BLaER1 treated with 17β-estradiol and CSF1 and Interleukin-3, amounts not matched to agents 10 nM and 100 nM (cell line): Measurements from ENCODE around the gene CIRBP.

ENCODE experiments used
- H3K27ac ChIP-seq, 11 experiments: shearing (Covaris generic); formaldehyde crosslinking; 2 replicates each; pipeline ENCODE4 v1.8.1; 2022
- H3K27me3 ChIP-seq, 11 experiments: shearing (Covaris generic); formaldehyde crosslinking; 2 replicates each; pipeline ENCODE4 v1.8.1; 2022
- H3K36me3 ChIP-seq, 11 experiments: shearing (Covaris generic); formaldehyde crosslinking; 2 replicates each; pipeline ENCODE4 v1.8.1; 2022
- H3K4me1 ChIP-seq, 10 experiments: shearing (Covaris generic); formaldehyde crosslinking; 2 replicates each; pipeline ENCODE4 v1.8.1; 2022
- H3K4me2 ChIP-seq, 11 experiments: shearing (Covaris generic); formaldehyde crosslinking; 2 replicates each; pipeline ENCODE4 v1.8.1; 2022
- H3K4me3 ChIP-seq, 10 experiments: shearing (Covaris generic); formaldehyde crosslinking; 2 replicates each; pipeline ENCODE4 v1.8.1; 2022
- H3K9ac ChIP-seq, 11 experiments: shearing (Covaris generic); formaldehyde crosslinking; 2 replicates each; pipeline ENCODE4 v1.8.1; 2022
- H3K9me3 ChIP-seq, 11 experiments: shearing (Covaris generic); formaldehyde crosslinking; replicated peaks in 1 of 11; 2 replicates each; pipeline ENCODE4 v1.8.1; 2022
- H4K20me1 ChIP-seq, 11 experiments: shearing (Covaris generic); formaldehyde crosslinking; 2 replicates each; pipeline ENCODE4 v1.8.1; 2022
- Cebpa-rat ChIP-seq, 11 experiments: shearing (Covaris generic); IDR thresholded peaks; 2 replicates each; pipeline ENCODE4 v1.8.1; 2022

The CIRBP gene

GRCh38 chr19:1264801-1265614 is 4.1 kb upstream of the CIRBP start:
- Histone ChIP-seq H3K27ac (peak overlapping the region in 4 of 11 experiments; percentile 8 to 81 (median 28); a peak in 3 of 22 replicates), H3K4me3 (peak overlapping the region in 4 of 10 experiments; percentile 18 to 50 (median 35); a peak in 6 of 20 replicates), H3K9me3 (no peaks in the 10 kb centered on the region), H3K27me3 (no peaks in the 10 kb centered on the region; a peak in 2 of 22 replicates), H3K4me1 (peaks cover 75 to 89% (median 85%) of the 10 kb centered on the region in 10 experiments), H4K20me1 (peaks cover 6 to 76% (median 38%) of the 10 kb centered on the region in 11 experiments; a peak in 21 of 22 replicates), H3K9ac (peak overlapping the region in 5 of 11 experiments; percentile 11 to 41 (median 35); a peak in 3 of 22 replicates), H3K36me3 (peaks cover 0 to 1% (median 0%) of the 10 kb centered on the region in 11 experiments; a peak in 3 of 22 replicates), H3K4me2 (peak overlapping the region; percentile 93 to 100 (median 99))
- TF ChIP-seq Cebpa-rat (IDR thresholded peaks at IDR 0.05): no peak

- Histone ChIP-seq H3K9ac (peak overlapping the region in 10 of 11 experiments; percentile 13 to 100 (median 86); a peak in 15 of 22 replicates), H3K9me3 (no peaks in the 10 kb centered on the region), H3K27ac (peak overlapping the region in 9 of 11 experiments; percentile 18 to 74 (median 58); a peak in 10 of 22 replicates), H3K4me3 (peak overlapping the region; percentile 51 to 75 (median 62); a peak in 19 of 20 replicates), H3K4me2 (peak overlapping the region; percentile 93 to 100 (median 99)), H3K36me3 (peaks cover 2 to 8% (median 5%) of the 10 kb centered on the region in 11 experiments; a peak in 20 of 22 replicates), H3K4me1 (peaks cover 74 to 89% (median 85%) of the 10 kb centered on the region in 10 experiments), H4K20me1 (peaks cover 12 to 76% (median 41%) of the 10 kb centered on the region in 11 experiments), H3K27me3 (no peaks in the 10 kb centered on the region; a peak in 2 of 22 replicates)
- TF ChIP-seq Cebpa-rat (IDR thresholded peaks at IDR 0.05): no peak
Measured at GRCh38 chr19:1265615-1266128, 3.5 kb upstream of the CIRBP start.

GRCh38 chr19:1266129-1266915 is 2.8 kb upstream of the CIRBP start:
- Histone ChIP-seq H3K4me2 (peak overlapping the region; percentile 93 to 100 (median 98)), H3K27me3 (no peaks in the 10 kb centered on the region; a peak in 2 of 22 replicates), H3K4me3 (peak overlapping the region; percentile 51 to 75 (median 62)), H4K20me1 (peaks cover 19 to 83% (median 47%) of the 10 kb centered on the region in 11 experiments), H3K9ac (peak overlapping the region; percentile 50 to 100 (median 74)), H3K4me1 (peaks cover 79 to 92% (median 89%) of the 10 kb centered on the region in 10 experiments), H3K27ac (peak overlapping the region in 10 of 11 experiments; percentile 22 to 74 (median 60); a peak in 19 of 22 replicates), H3K9me3 (no peaks in the 10 kb centered on the region), H3K36me3 (peaks cover 8 to 14% (median 11%) of the 10 kb centered on the region in 11 experiments)
- no peak for TF ChIP-seq Cebpa-rat (IDR thresholded peaks at IDR 0.05)

GRCh38 chr19:1266916-1267476 is 2.1 kb upstream of the CIRBP start:
- peaks cover 79 to 92% (median 89%) of the 10 kb centered on the region in 10 experiments for H3K4me1 ChIP-seq
- peak overlapping the region in 10 of 11 experiments; percentile 22 to 74 (median 60); a peak in 19 of 22 replicates for H3K27ac ChIP-seq

GRCh38 chr19:1267477-1268225 is 1.5 kb upstream of the CIRBP start:
- Histone ChIP-seq H3K27me3 (no peaks in the 10 kb centered on the region; a peak in 3 of 22 replicates), H4K20me1 (peaks cover 32 to 91% (median 61%) of the 10 kb centered on the region in 11 experiments), H3K9me3 (no peaks in the 10 kb centered on the region), H3K4me2 (peak overlapping the region; percentile 93 to 100 (median 98)), H3K36me3 (peaks cover 21 to 28% (median 24%) of the 10 kb centered on the region in 11 experiments), H3K9ac (peak overlapping the region in 9 of 11 experiments; percentile 59 to 100 (median 99); a peak in 17 of 22 replicates), H3K4me1 (peaks cover 79 to 91% (median 89%) of the 10 kb centered on the region in 10 experiments), H3K4me3 (peak overlapping the region in 9 of 10 experiments; percentile 51 to 75 (median 63); a peak in 14 of 20 replicates), H3K27ac (peak overlapping the region in 5 of 11 experiments; percentile 3 to 58 (median 18); a peak in 2 of 22 replicates)
- TF ChIP-seq Cebpa-rat (IDR thresholded peaks at IDR 0.05): peak in 2 of 11 experiments; percentile 48 to 53; a peak in 3 of 22 replicates

More at GRCh38 chr19:1266916-1267476, 2.1 kb upstream of the CIRBP start:
- Histone ChIP-seq H3K9me3 (no peaks in the 10 kb centered on the region), H4K20me1 (peaks cover 26 to 87% (median 54%) of the 10 kb centered on the region in 11 experiments), H3K27me3 (no peaks in the 10 kb centered on the region; a peak in 3 of 22 replicates), H3K4me3 (peak overlapping the region; percentile 51 to 75 (median 62)), H3K9ac (peak overlapping the region; percentile 50 to 100 (median 74)), H3K4me2 (peak overlapping the region; percentile 93 to 100 (median 98)), H3K36me3 (peaks cover 15 to 21% (median 18%) of the 10 kb centered on the region in 11 experiments)
- no peak for TF ChIP-seq Cebpa-rat (IDR thresholded peaks at IDR 0.05)

- no peaks in the 10 kb centered on the region for H3K9me3 ChIP-seq
- no peaks in the 10 kb centered on the region; a peak in 3 of 22 replicates for H3K27me3 ChIP-seq
- no peak for TF ChIP-seq Cebpa-rat (IDR thresholded peaks at IDR 0.05)
- H3K4me1 ChIP-seq: peaks cover 79 to 91% (median 88%) of the 10 kb centered on the region in 10 experiments
- H3K9ac ChIP-seq: peak overlapping the region in 8 of 11 experiments; percentile 74 to 100 (median 99); a peak in 19 of 22 replicates
- H3K4me2 ChIP-seq: peak overlapping the region; percentile 93 to 100 (median 98)
- peaks cover 29 to 36% (median 32%) of the 10 kb centered on the region in 11 experiments for H3K36me3 ChIP-seq
- H3K4me3 ChIP-seq: peak overlapping the region in 6 of 10 experiments; percentile 22 to 75 (median 54); a peak in 7 of 20 replicates
- H4K20me1 ChIP-seq: peaks cover 40 to 91% (median 69%) of the 10 kb centered on the region in 11 experiments
- H3K27ac ChIP-seq: peak overlapping the region in 8 of 11 experiments; percentile 3 to 100 (median 99); a peak in 9 of 22 replicates
Measured at GRCh38 chr19:1268226-1269064, 687 bp upstream of the CIRBP start.
